B cell (primary cell): ENCODE results near the gene FILIP1. TPM values are rescaled to one million over a fixed set of nuclear protein-coding genes. Genes with fewer than 3 reads are reported as not detected.

Experiments used
- ATAC-seq: fragments of 200-7000 bp; cut with Tn5 transposase; one replicate; pipeline ENCODE4 v1.10.0; 2021; ENCODE audit warnings: low read depth, mild to moderate bottlenecking, moderate number of reproducible peaks, moderate library complexity
- CTCF ChIA-PET: fragments of 350-600 bp; sonication (Branson Sonifier 250); formaldehyde crosslinking; loops from one replicate; lab custom pipeline; 2021; ENCODE audit warnings: antibody characterized with exemption, inconsistent platforms; lab: Charles Lee
- POLR2A ChIA-PET: fragments of 350-600 bp; sonication (Branson Sonifier 250); formaldehyde crosslinking; loops from one replicate; lab custom pipeline; 2021; ENCODE audit warnings: antibody characterized with exemption; lab: Charles Lee
- DNase-seq: peaks from one replicate; pipeline ENCODE4 v3.0.0; 2013
- H2AFZ ChIP-seq: 2 replicates; pipeline ENCODE4 v1.6.1; 2012; ENCODE audit warnings: mild to moderate bottlenecking, low read depth, low read length; ENCODE audit not compliant: insufficient read depth, poor library complexity, severe bottlenecking
- H3K27ac ChIP-seq, 2 donors: 1 replicate in 1 of 2; 2 replicates in 1 of 2; pipeline ENCODE4 v1.5.1; 2012 to 2013; ENCODE audit warnings: low read length in 2 of 2, mild to moderate bottlenecking in 2 of 2, moderate library complexity in 1 of 2
- H3K27me3 ChIP-seq, 4 experiments: fragments of 200-600 bp in 1 of 4; sonication (generic) in 1 of 4; replicated peaks in 1 of 4; 1 replicate in 2 of 4; 2 replicates in 2 of 4; pipeline versions ENCODE4 v1.6.1 to v1.7.0; 2013 to 2016; ENCODE audit warnings: low read length in 3 of 4, mild to moderate bottlenecking in 2 of 4, mixed read lengths in 1 of 4, moderate library complexity in 1 of 4; ENCODE audit not compliant: insufficient read depth in 4 of 4, control insufficient read depth in 3 of 4; ENCODE audit errors: control extremely low read depth in 1 of 4
- H3K36me3 ChIP-seq, 2 experiments: replicated peaks in 1 of 2; 1 replicate in 1 of 2; 2 replicates in 1 of 2; pipeline versions ENCODE4 v1.6.1 to v1.7.1; 2013; ENCODE audit warnings: low read length in 1 of 2; ENCODE audit not compliant: insufficient read depth in 2 of 2, control insufficient read depth in 1 of 2; ENCODE audit errors: control extremely low read depth in 1 of 2, extremely low read depth in 1 of 2
- H3K4me1 ChIP-seq, 2 donors: fragments of 200-600 bp in 1 of 2; sonication (generic) in 1 of 2; 1 replicate in 1 of 2; 2 replicates in 1 of 2; pipeline versions ENCODE4 v1.5.1 to v1.6.1; 2013 to 2017; ENCODE audit warnings: low read length in 2 of 2; ENCODE audit not compliant: control insufficient read depth in 2 of 2, insufficient read depth in 2 of 2
- H3K4me2 ChIP-seq: replicated peaks from 2 replicates; pipeline ENCODE3; 2012; ENCODE audit warnings: mild to moderate bottlenecking, low read depth, low read length; ENCODE audit not compliant: poor library complexity, severe bottlenecking
- H3K4me3 ChIP-seq, 5 experiments: fragments of 200-600 bp in 1 of 5; sonication (generic) in 1 of 5; 1 replicate in 3 of 5; 2 replicates in 2 of 5; pipeline versions ENCODE4 v1.5.1 to v1.7.0; 2011 to 2016; ENCODE audit warnings: low read length in 4 of 5, mild to moderate bottlenecking in 4 of 5, low read depth in 2 of 5, control low read depth in 1 of 5, moderate library complexity in 1 of 5; ENCODE audit not compliant: insufficient read depth in 1 of 5; ENCODE audit errors: control extremely low read depth in 1 of 5, extremely low read depth in 1 of 5
- H3K79me2 ChIP-seq: fragments of 200-600 bp; sonication (generic); one replicate; pipeline ENCODE4 v1.6.0; 2016; ENCODE audit warnings: low read length; ENCODE audit not compliant: control insufficient read depth, insufficient read depth
- H3K9ac ChIP-seq: fragments of 200-600 bp; sonication (generic); 2 replicates; pipeline ENCODE4 v1.6.1; 2017; ENCODE audit warnings: mild to moderate bottlenecking, low read length, moderate library complexity
- H3K9me3 ChIP-seq, 3 donors: one replicate each; pipeline versions ENCODE4 v1.6.1 to v1.7.1; 2013; ENCODE audit warnings: low read length in 2 of 3; ENCODE audit not compliant: control insufficient read depth in 2 of 3, insufficient read depth in 1 of 3; ENCODE audit errors: control extremely low read depth in 1 of 3
- H4K20me1 ChIP-seq: 2 replicates; pipeline ENCODE4 v1.6.0; 2012; ENCODE audit warnings: mild to moderate bottlenecking, low read length; ENCODE audit not compliant: insufficient read depth, control insufficient read depth, poor library complexity, severe bottlenecking
- H3K27ac Mint-ChIP-seq: one replicate; pipeline ENCODE4 v1.8.0; 2021; ENCODE audit warnings: mixed read lengths
- H3K27me3 Mint-ChIP-seq: one replicate; pipeline ENCODE4 v1.8.0; 2021; ENCODE audit warnings: mixed read lengths
- H3K4me1 Mint-ChIP-seq: one replicate; pipeline ENCODE4 v1.8.0; 2021; ENCODE audit warnings: mixed read lengths
- H3K4me3 Mint-ChIP-seq: one replicate; pipeline ENCODE4 v1.8.0; 2021; ENCODE audit warnings: mixed read lengths
- H3K9me3 Mint-ChIP-seq: one replicate; pipeline ENCODE4 v1.8.0; 2022; ENCODE audit warnings: mixed read lengths; ENCODE audit not compliant: insufficient read depth
- EZH2 ChIP-seq: IDR thresholded peaks from 2 replicates; pipeline ENCODE4 v1.6.1; 2012; ENCODE audit warnings: borderline replicate concordance, low read depth, mild to moderate bottlenecking, moderate library complexity, low read length; ENCODE audit not compliant: insufficient read depth, poor library complexity, severe bottlenecking
- WGBS: methylation state at CpG from one replicate; pipeline ENCODE4 v1.1.5; 2013; ENCODE audit warnings: missing lambda C conversion rate; ENCODE audit not compliant: insufficient coverage; 5-methylcytosine and 5-hydroxymethylcytosine counted together
- intact Hi-C: fragments of 100-400 bp; cut with micrococcal nuclease; formaldehyde crosslinking; loops from one replicate; pipeline ENCODE4 v1.10.0; 2022
- polyA plus RNA-seq: library from polyadenylated mRNA; depleted of rRNA; stranded (reverse); fragments of >200 nt; gene quantifications from 2 replicates; pipeline ENCODE4 v1.2.3, GENCODE V29; 2012
- total RNA-seq, 2 donors: library from RNA; stranded (reverse); fragments of 120-200 nt in 1 of 2; gene quantifications; 1 replicate in 1 of 2; 2 replicates in 1 of 2; pipeline versions ENCODE4 v1.2.3 to v1.2.4, GENCODE V29; 2013 to 2022
- TF ChIP-seq, protein P1 (sequence below): fragments of 200-600 bp; IDR thresholded peaks from one replicate; pipeline ENCODE4 v1.8.0; 2022; ENCODE audit warnings: antibody characterized with exemption, mild to moderate bottlenecking

The FILIP1 gene
- total and polyA plus RNA-seq, 2 donors (not counting 1 experiment from before 2014, with no cell fraction given) = not detected

DNA sequence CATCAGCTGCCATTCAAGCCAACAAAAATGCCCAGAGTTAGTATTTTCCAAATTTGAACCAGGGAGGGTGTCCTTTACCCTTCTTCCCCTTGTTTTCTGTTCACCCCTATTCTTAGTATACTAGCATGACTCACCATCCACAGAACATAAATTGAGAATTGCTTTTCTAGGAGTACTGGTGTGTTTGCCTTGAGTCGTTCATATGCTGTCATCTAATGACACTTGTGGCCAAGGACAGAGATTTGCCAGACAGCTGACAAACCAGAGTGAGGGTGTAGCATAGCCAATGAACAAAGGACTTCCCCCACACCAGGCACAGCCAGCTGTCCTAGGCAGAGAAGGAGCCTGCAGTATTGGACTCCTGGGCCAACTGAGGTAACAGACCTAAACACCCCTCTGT, 62.2 kb downstream of the FILIP1 start:
- Histone ChIP-seq H4K20me1 (no peaks in the 10 kb centered on the region), H3K27me3 (peaks cover 0 to 4% (median 0%) of the 10 kb centered on the region in 4 experiments), H3K79me2 (no peaks in the 10 kb centered on the region), H3K9me3 (no peaks in the 10 kb centered on the region), H3K36me3 (no peaks in the 10 kb centered on the region), H3K27ac (no peak overlapping the region), H3K4me2 (no peak overlapping the region), H3K4me1 (no peaks in the 10 kb centered on the region), H2AFZ (no peak overlapping the region), H3K4me3 (no peak overlapping the region), H3K9ac (no peak overlapping the region)
- ChIA-PET POLR2A (no interaction called here), CTCF (no interaction called here)
- Mint-ChIP-seq H3K9me3 (no peaks in the 10 kb centered on the region), H3K4me1 (no peaks in the 10 kb centered on the region), H3K4me3 (no peak overlapping the region), H3K27ac (no peak overlapping the region), H3K27me3 (peaks cover 3% of the 10 kb centered on the region)
- no CpG with 5 or more reads among the region's 1 CpG for WGBS
- ATAC-seq (no peak), DNase-seq (no peak)
- intact Hi-C loops = no loop called here
- TF ChIP-seq EZH2 = no peak

DNA sequence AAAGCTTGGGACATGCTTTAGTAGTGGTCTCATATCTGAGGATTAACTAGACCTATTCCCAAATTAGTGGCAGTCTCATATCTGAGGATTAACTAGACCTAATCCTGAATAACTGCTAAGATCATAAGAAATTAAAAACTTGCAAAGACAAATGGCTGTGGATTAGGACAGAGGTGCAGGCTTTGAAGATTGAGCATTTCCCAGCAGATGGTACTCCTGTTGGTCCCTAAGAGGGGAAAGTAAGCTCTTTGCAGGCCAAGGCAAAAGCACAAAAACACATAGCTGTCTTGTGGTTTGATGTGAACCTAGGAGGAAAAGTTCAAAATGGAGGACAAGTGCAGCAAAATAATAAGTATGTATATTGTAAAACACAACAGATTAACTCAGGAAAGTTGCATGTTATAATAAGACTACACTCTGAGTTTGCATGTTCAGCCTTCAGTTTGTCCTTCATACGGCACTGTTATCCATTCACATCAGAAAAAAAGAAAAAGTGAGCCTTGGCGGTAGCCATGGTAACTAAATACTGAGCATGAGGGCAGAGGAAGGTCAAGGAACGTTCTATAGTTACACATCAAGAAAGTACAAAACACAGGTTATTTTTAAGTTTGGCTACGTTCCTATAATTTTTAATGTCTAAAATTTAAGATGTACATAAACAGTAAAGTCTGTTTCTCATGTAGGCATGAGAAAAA, 62.8 kb downstream of the FILIP1 start:
- H3K9me3 Mint-ChIP-seq = no peaks in the 10 kb centered on the region
- H3K4me1 Mint-ChIP-seq = no peaks in the 10 kb centered on the region
- Histone ChIP-seq H3K36me3 (no peaks in the 10 kb centered on the region), H2AFZ (no peak overlapping the region), H3K4me2 (no peak overlapping the region), H4K20me1 (no peaks in the 10 kb centered on the region), H3K9ac (no peak overlapping the region), H3K4me3 (no peak overlapping the region), H3K27me3 (no peaks in the 10 kb centered on the region), H3K79me2 (no peaks in the 10 kb centered on the region), H3K27ac (no peak overlapping the region), H3K9me3 (no peaks in the 10 kb centered on the region), H3K4me1 (no peaks in the 10 kb centered on the region)
- H3K27ac Mint-ChIP-seq = no peak overlapping the region
- peaks cover 3% of the 10 kb centered on the region for H3K27me3 Mint-ChIP-seq
- ChIA-PET POLR2A (no interaction called here), CTCF (no interaction called here)
- ATAC-seq (no peak), DNase-seq (no peak)
- TF ChIP-seq, protein P1, sequence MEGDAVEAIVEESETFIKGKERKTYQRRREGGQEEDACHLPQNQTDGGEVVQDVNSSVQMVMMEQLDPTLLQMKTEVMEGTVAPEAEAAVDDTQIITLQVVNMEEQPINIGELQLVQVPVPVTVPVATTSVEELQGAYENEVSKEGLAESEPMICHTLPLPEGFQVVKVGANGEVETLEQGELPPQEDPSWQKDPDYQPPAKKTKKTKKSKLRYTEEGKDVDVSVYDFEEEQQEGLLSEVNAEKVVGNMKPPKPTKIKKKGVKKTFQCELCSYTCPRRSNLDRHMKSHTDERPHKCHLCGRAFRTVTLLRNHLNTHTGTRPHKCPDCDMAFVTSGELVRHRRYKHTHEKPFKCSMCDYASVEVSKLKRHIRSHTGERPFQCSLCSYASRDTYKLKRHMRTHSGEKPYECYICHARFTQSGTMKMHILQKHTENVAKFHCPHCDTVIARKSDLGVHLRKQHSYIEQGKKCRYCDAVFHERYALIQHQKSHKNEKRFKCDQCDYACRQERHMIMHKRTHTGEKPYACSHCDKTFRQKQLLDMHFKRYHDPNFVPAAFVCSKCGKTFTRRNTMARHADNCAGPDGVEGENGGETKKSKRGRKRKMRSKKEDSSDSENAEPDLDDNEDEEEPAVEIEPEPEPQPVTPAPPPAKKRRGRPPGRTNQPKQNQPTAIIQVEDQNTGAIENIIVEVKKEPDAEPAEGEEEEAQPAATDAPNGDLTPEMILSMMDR = no peak
- TF ChIP-seq EZH2 = no peak
- intact Hi-C loops = no loop called here
- no peak overlapping the region for H3K4me3 Mint-ChIP-seq
- no CpG with 5 or more reads among the region's 4 CpGs for WGBS
